Adrenal gland (tissue), 12 donors: Measurements from ENCODE around the gene NT5C1B. TPM values are rescaled to one million over a fixed set of nuclear protein-coding genes. Genes with fewer than 3 reads are reported as not detected.

Experiments used
- DNase-seq, 7 donors: peaks; one replicate each; pipeline ENCODE4 v3.0.0-alpha.2; 2019 to 2020
- H3K27ac ChIP-seq, 5 donors: fragments of 200-600 bp; sonication (generic) in 4 of 5; 1 replicate in 3 of 5; 2 replicates in 2 of 5; pipeline versions ENCODE4 v1.5.1 to v1.8.0; 2016 to 2020; ENCODE audit warnings: mild to moderate bottlenecking in 1 of 5
- H3K27me3 ChIP-seq: fragments of 200-600 bp; 2 replicates; pipeline ENCODE4 v1.8.0; 2021
- H3K36me3 ChIP-seq, 2 donors: fragments of 200-600 bp; replicated peaks in 1 of 2; 1 replicate in 1 of 2; 2 replicates in 1 of 2; pipeline versions ENCODE4 v1.5.1 to v1.8.0; 2018 to 2022
- H3K4me1 ChIP-seq, 2 donors: fragments of 200-600 bp; replicated peaks in 1 of 2; 1 replicate in 1 of 2; 2 replicates in 1 of 2; pipeline versions ENCODE4 v1.5.1 to v1.8.0; 2018 to 2021
- H3K4me3 ChIP-seq, 4 donors: fragments of 200-600 bp; sonication (generic) in 3 of 4; one replicate each; pipeline ENCODE4 v1.5.1; 2016 to 2018
- H3K9me3 ChIP-seq, 3 donors: fragments of 200-600 bp; sonication (generic) in 1 of 3; replicated peaks in 1 of 3; 1 replicate in 2 of 3; 2 replicates in 1 of 3; pipeline versions ENCODE4 v1.5.1 to v1.8.0; 2016 to 2021
- CTCF ChIP-seq, 6 experiments: fragments of 450-650 bp in 4 of 6; fragments of 200-600 bp in 2 of 6; sonication (generic) in 1 of 6; IDR thresholded peaks; 1 replicate in 5 of 6; 2 replicates in 1 of 6; pipeline versions ENCODE4 v1.5.1 to v1.8.0; 2016 to 2021; ENCODE audit warnings: antibody characterized with exemption in 6 of 6, mild to moderate bottlenecking in 2 of 6, moderate library complexity in 1 of 6
- POLR2A ChIP-seq, 2 donors: fragments of 450-650 bp; IDR thresholded peaks; one replicate each; pipeline ENCODE4 v1.6.1; 2017; ENCODE audit warnings: antibody characterized with exemption in 2 of 2, mild to moderate bottlenecking in 2 of 2, moderate library complexity in 1 of 2
- WGBS, 4 donors: extraction: QIAGEN DNeasy Blood & Tissue Kit in 2 of 4; methylation state at CpG; one replicate each; pipeline versions ENCODE4 v1.1.5 to v1.1.7; 2013 to 2017; 5-methylcytosine and 5-hydroxymethylcytosine counted together
- intact Hi-C, 2 donors: fragments of 100-400 bp; cut with DNase I; formaldehyde crosslinking; loops; one replicate each; pipeline versions ENCODE4 v1.14.1 to v1.15.0; 2022 to 2023
- polyA plus RNA-seq, 3 donors: library from polyadenylated mRNA; stranded (reverse); fragments of 200-250 nt in 2 of 3; fragments of 350-450 nt in 1 of 3; fragmentation: Illumina TruSeq in 1 of 3; extraction: RNeasy Lipid Tissue Mini Kit (QIAGEN cat#74804) in 1 of 3; gene quantifications; one replicate each; pipeline ENCODE4 v1.2.3, GENCODE V29; 2013 to 2014
- total RNA-seq, 9 donors: library from RNA; depleted of rRNA in 4 of 9; stranded (reverse); fragments of >200 nt in 4 of 9; fragments of 120-200 nt in 1 of 9; fragmentation: NEBNext Ultra II Directional in 1 of 9; extraction: Animal tissue kit (Norgen Biotek cat#: 25700) in 1 of 9; gene quantifications; one replicate each; pipeline versions ENCODE4 v1.1.0 to v1.2.4, GENCODE V29; 2013 to 2023
- donor health status: healthy with polysubstance abuse.
- donor health status: Bipolar disorder and iron deficiency.
- donor health status: DM: yes; HTN: yes; CAD: no.
- donor health status: DM: no; HTN: no; CAD: no.
- donor health status: DM: no; HTN: no; CAD: no.
- donor health status: DM: yes; HTN: yes; CAD: no.

NT5C1B gene
- total and polyA plus RNA-seq, 12 donors = not detected

- Histone ChIP-seq H3K27ac (no peak overlapping the region), H3K4me1 (no peaks in the 10 kb centered on the region), H3K4me3 (no peak overlapping the region), H3K9me3 (no peaks in the 10 kb centered on the region), H3K27me3 (no peaks in the 10 kb centered on the region), H3K36me3 (no peaks in the 10 kb centered on the region)
- 56 to 79% (median 69%) methylated on average over 1 of the region's 1 CpG for WGBS, 4 donors
- intact Hi-C loops = no loop called here
- no peak for TF ChIP-seq CTCF (IDR thresholded peaks at IDR 0.05)
- no peak for TF ChIP-seq POLR2A (IDR thresholded peaks at IDR 0.05)
- DNase-seq = no peak
Measured at GRCh38 chr2:18531194-18531593, 58.2 kb downstream of the NT5C1B start.

- H3K36me3 ChIP-seq = no peaks in the 10 kb centered on the region
- H3K4me1 ChIP-seq = no peaks in the 10 kb centered on the region
- H3K27me3 ChIP-seq = no peaks in the 10 kb centered on the region
- H3K4me3 ChIP-seq = no peak overlapping the region
- WGBS, 4 donors = 72 to 76% (median 74%) methylated on average over 4 of the region's 4 CpGs
- intact Hi-C loops = loop anchor here (10.0 kb wide), 2 partner anchors 217 to 837 kb away; no protein-coding TSS in a partner anchor
- H3K9me3 ChIP-seq = no peaks in the 10 kb centered on the region
- DNase-seq = no peak
- TF ChIP-seq CTCF (IDR thresholded peaks at IDR 0.05) (no peak), POLR2A (IDR thresholded peaks at IDR 0.05) (no peak)
- H3K27ac ChIP-seq = no peak overlapping the region
Measured at GRCh38 chr2:18527822-18528221, 61.5 kb downstream of the NT5C1B start.

- H3K36me3 ChIP-seq = no peaks in the 10 kb centered on the region
- H3K4me3 ChIP-seq = no peak overlapping the region
- TF ChIP-seq POLR2A (IDR thresholded peaks at IDR 0.05) = no peak
- TF ChIP-seq CTCF (IDR thresholded peaks at IDR 0.05) = no peak
- 91 to 96% (median 93%) methylated on average over 2 of the region's 2 CpGs for WGBS, 4 donors
- no peaks in the 10 kb centered on the region for H3K27me3 ChIP-seq
- H3K27ac ChIP-seq = no peak overlapping the region
- intact Hi-C loops = loop anchor here (10.0 kb wide), 2 partner anchors 217 to 837 kb away; no protein-coding TSS in a partner anchor
- no peaks in the 10 kb centered on the region for H3K9me3 ChIP-seq
- no peak for DNase-seq
- no peaks in the 10 kb centered on the region for H3K4me1 ChIP-seq
Measured at GRCh38 chr2:18527326-18527725, 62.0 kb downstream of the NT5C1B start.

GRCh38 chr2:18526429-18526828 is 62.9 kb downstream of the NT5C1B start:
- Histone ChIP-seq H3K27me3 (no peaks in the 10 kb centered on the region), H3K27ac (no peak overlapping the region), H3K9me3 (no peaks in the 10 kb centered on the region), H3K4me1 (no peaks in the 10 kb centered on the region), H3K4me3 (no peak overlapping the region), H3K36me3 (no peaks in the 10 kb centered on the region)
- WGBS, 4 donors = 77 to 88% (median 83%) methylated on average over 5 to 7 of the region's 7 CpGs
- intact Hi-C loops = loop anchor here (10.0 kb wide), 2 partner anchors 218 to 838 kb away; no protein-coding TSS in a partner anchor
- no peak for TF ChIP-seq CTCF (IDR thresholded peaks at IDR 0.05)
- TF ChIP-seq POLR2A (IDR thresholded peaks at IDR 0.05) = no peak
- no peak for DNase-seq
